ENCODE data around the gene NMNAT1. TPM values are rescaled to one million over a fixed set of nuclear protein-coding genes. Genes with fewer than 3 reads are reported as not detected.
A peak's percentile ranks its signal among the peaks of the same experiment; 100 is the strongest.

NMNAT1 gene
- total and polyA plus RNA-seq, 2 of the 8 experiments (the other 6 are each of a cell fraction or from before 2014, with no cell fraction given): 2.0 to 2.5 TPM

- no peak for TF ChIP-seq TCF12 (IDR thresholded peaks at IDR 0.05; ENCODE audit: low read depth, low read length)
- no peak for TF ChIP-seq RFX5 (IDR thresholded peaks at IDR 0.05; ENCODE audit: borderline replicate concordance, low read depth, low read length)
- peak; percentile 32; the same call in 1 of the 2 replicates for TF ChIP-seq BACH1 (IDR thresholded peaks at IDR 0.05; ENCODE audit: low read length)
- TF ChIP-seq SP2 (IDR thresholded peaks at IDR 0.05; ENCODE audit: low read length): no peak
- TF ChIP-seq SUZ12 (IDR thresholded peaks at IDR 0.05; ENCODE audit: low read length): no peak
These were observed 32.7 kb upstream of the NMNAT1 start (continued) for GRCh38 chr1:9910423-9911178.

All from H1 (cell line).